ENCODE data around the gene RALGPS1.

RALGPS1 gene

GRCh38 chr9:126894052-126894603, 20.5 kb upstream of the RALGPS1 start:
- no peak for DNase-seq (ENCODE audit: low read depth)
- no peak overlapping the region for H3K4me3 ChIP-seq (ENCODE audit: low read depth, low read length)

- no peak for DNase-seq (ENCODE audit: low read depth)
- no peak overlapping the region for H3K4me3 ChIP-seq (ENCODE audit: low read depth, low read length)
These were observed 12.4 kb upstream of the RALGPS1 start for GRCh38 chr9:126902210-126902609.

- no peak for DNase-seq (ENCODE audit: low read depth)
- no peak overlapping the region for H3K4me3 ChIP-seq (ENCODE audit: low read depth, low read length)
These were observed 10.0 kb upstream of the RALGPS1 start for GRCh38 chr9:126904586-126904985.

GRCh38 chr9:126906091-126906490, 8.5 kb upstream of the RALGPS1 start:
- no peak for DNase-seq (ENCODE audit: low read depth)
- H3K4me3 ChIP-seq (ENCODE audit: low read depth, low read length): no peak overlapping the region

- DNase-seq (ENCODE audit: low read depth): no peak
- H3K4me3 ChIP-seq (ENCODE audit: low read depth, low read length): no peak overlapping the region
These were observed 7.5 kb upstream of the RALGPS1 start for GRCh38 chr9:126907058-126907457.

- no peak for DNase-seq (ENCODE audit: low read depth)
- H3K4me3 ChIP-seq (ENCODE audit: low read depth, low read length): no peak overlapping the region
These were observed 767 bp downstream of the RALGPS1 start for GRCh38 chr9:126915281-126915816.

GRCh38 chr9:126915846-126916543, 1.4 kb downstream of the RALGPS1 start:
- no peak overlapping the region for H3K4me3 ChIP-seq (ENCODE audit: low read depth, low read length)
- no peak for DNase-seq (ENCODE audit: low read depth)

- H3K4me3 ChIP-seq (ENCODE audit: low read depth, low read length): no peak overlapping the region
- DNase-seq (ENCODE audit: low read depth): no peak
These were observed 2.3 kb downstream of the RALGPS1 start for GRCh38 chr9:126916909-126917308.

- DNase-seq (ENCODE audit: low read depth): no peak
- H3K4me3 ChIP-seq (ENCODE audit: low read depth, low read length): no peak overlapping the region
These were observed 4.6 kb downstream of the RALGPS1 start for GRCh38 chr9:126919193-126919592.

GRCh38 chr9:126925876-126926275, 11.3 kb downstream of the RALGPS1 start:
- H3K4me3 ChIP-seq (ENCODE audit: low read depth, low read length): no peak overlapping the region
- DNase-seq (ENCODE audit: low read depth): no peak

- no peak overlapping the region for H3K4me3 ChIP-seq (ENCODE audit: low read depth, low read length)
- DNase-seq (ENCODE audit: low read depth): no peak
These were observed 11.8 kb downstream of the RALGPS1 start for GRCh38 chr9:126926364-126926763.

GRCh38 chr9:126927419-126927818, 12.8 kb downstream of the RALGPS1 start:
- DNase-seq (ENCODE audit: low read depth): no peak
- no peak overlapping the region for H3K4me3 ChIP-seq (ENCODE audit: low read depth, low read length)

- DNase-seq (ENCODE audit: low read depth): no peak
- H3K4me3 ChIP-seq (ENCODE audit: low read depth, low read length): no peak overlapping the region
These were observed 18.3 kb downstream of the RALGPS1 start for GRCh38 chr9:126932871-126933321.

GRCh38 chr9:126933334-126933980, 18.9 kb downstream of the RALGPS1 start:
- no peak for DNase-seq (ENCODE audit: low read depth)
- no peak overlapping the region for H3K4me3 ChIP-seq (ENCODE audit: low read depth, low read length)

GRCh38 chr9:126934441-126934840, 19.9 kb downstream of the RALGPS1 start:
- no peak for DNase-seq (ENCODE audit: low read depth)
- no peak overlapping the region for H3K4me3 ChIP-seq (ENCODE audit: low read depth, low read length)

- DNase-seq (ENCODE audit: low read depth): no peak
- no peak overlapping the region for H3K4me3 ChIP-seq (ENCODE audit: low read depth, low read length)
These were observed 21.0 kb downstream of the RALGPS1 start for GRCh38 chr9:126935630-126936029.

- no peak for DNase-seq (ENCODE audit: low read depth)
- H3K4me3 ChIP-seq (ENCODE audit: low read depth, low read length): no peak overlapping the region
These were observed 22.9 kb downstream of the RALGPS1 start for GRCh38 chr9:126937444-126937843.

- no peak overlapping the region for H3K4me3 ChIP-seq (ENCODE audit: low read depth, low read length)
- DNase-seq (ENCODE audit: low read depth): no peak
These were observed 23.7 kb downstream of the RALGPS1 start for GRCh38 chr9:126938327-126938726.

GRCh38 chr9:126939821-126940221, 25.2 kb downstream of the RALGPS1 start:
- no peak overlapping the region for H3K4me3 ChIP-seq (ENCODE audit: low read depth, low read length)
- no peak for DNase-seq (ENCODE audit: low read depth)

GRCh38 chr9:126942399-126942798, 27.8 kb downstream of the RALGPS1 start:
- DNase-seq (ENCODE audit: low read depth): no peak
- no peak overlapping the region for H3K4me3 ChIP-seq (ENCODE audit: low read depth, low read length)

GRCh38 chr9:126945682-126946081, 31.1 kb downstream of the RALGPS1 start:
- DNase-seq (ENCODE audit: low read depth): no peak
- no peak overlapping the region for H3K4me3 ChIP-seq (ENCODE audit: low read depth, low read length)

Data from skeletal muscle cell (primary cell).